Measurements from ENCODE around the gene CRYBB1. TPM values are rescaled to one million over a fixed set of nuclear protein-coding genes. Genes with fewer than 3 reads are reported as not detected.

Gene CRYBB1
- total and polyA plus RNA-seq, 2 of the 13 experiments (the other 11 are each of a cell fraction or from before 2014, with no cell fraction given) = not detected

DNA sequence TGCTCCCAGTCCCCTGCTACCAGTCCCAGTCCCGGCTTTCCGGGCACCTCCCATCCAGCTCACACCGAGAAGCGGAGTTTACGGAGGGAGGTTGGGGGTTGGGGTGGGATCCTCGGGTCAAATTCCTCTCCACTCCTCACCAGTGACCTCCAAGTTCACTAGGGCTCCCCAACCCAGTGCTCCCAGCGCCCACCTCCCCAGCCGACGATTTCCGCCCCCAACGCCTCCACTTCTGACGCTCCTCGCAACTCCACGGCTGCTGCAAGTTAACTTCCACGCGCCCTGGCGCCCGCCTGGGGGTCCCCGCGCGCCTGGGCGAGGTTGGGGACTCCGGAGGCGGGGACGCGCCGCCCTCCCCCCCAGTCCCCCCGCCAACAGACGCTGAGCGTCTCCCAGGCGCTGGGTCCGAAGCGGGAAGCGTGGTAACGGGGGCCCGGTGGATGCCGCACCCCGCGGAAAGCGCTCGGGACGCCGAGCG, 28.4 kb downstream of the CRYBB1 start (continued):
- TF ChIP-seq, protein P1, sequence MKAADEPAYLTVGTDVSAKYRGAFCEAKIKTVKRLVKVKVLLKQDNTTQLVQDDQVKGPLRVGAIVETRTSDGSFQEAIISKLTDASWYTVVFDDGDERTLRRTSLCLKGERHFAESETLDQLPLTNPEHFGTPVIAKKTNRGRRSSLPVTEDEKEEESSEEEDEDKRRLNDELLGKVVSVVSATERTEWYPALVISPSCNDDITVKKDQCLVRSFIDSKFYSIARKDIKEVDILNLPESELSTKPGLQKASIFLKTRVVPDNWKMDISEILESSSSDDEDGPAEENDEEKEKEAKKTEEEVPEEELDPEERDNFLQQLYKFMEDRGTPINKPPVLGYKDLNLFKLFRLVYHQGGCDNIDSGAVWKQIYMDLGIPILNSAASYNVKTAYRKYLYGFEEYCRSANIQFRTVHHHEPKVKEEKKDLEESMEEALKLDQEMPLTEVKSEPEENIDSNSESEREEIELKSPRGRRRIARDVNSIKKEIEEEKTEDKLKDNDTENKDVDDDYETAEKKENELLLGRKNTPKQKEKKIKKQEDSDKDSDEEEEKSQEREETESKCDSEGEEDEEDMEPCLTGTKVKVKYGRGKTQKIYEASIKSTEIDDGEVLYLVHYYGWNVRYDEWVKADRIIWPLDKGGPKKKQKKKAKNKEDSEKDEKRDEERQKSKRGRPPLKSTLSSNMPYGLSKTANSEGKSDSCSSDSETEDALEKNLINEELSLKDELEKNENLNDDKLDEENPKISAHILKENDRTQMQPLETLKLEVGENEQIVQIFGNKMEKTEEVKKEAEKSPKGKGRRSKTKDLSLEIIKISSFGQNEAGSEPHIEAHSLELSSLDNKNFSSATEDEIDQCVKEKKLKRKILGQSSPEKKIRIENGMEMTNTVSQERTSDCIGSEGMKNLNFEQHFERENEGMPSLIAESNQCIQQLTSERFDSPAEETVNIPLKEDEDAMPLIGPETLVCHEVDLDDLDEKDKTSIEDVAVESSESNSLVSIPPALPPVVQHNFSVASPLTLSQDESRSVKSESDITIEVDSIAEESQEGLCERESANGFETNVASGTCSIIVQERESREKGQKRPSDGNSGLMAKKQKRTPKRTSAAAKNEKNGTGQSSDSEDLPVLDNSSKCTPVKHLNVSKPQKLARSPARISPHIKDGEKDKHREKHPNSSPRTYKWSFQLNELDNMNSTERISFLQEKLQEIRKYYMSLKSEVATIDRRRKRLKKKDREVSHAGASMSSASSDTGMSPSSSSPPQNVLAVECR (CRISPR knock-in tag; IDR thresholded peaks at IDR 0.05; ENCODE audit: borderline replicate concordance) = peak; percentile 51; the same call in 1 of the 2 replicates
- TF ChIP-seq SAFB2 (CRISPR knock-in tag; IDR thresholded peaks at IDR 0.05; ENCODE audit: borderline replicate concordance, low read depth) (no peak), ESRRA (CRISPR knock-in tag; IDR thresholded peaks at IDR 0.05; ENCODE audit: low read depth) (no peak), SSRP1 (CRISPR knock-in tag; IDR thresholded peaks at IDR 0.05) (no peak), ZNF333 (CRISPR knock-in tag; IDR thresholded peaks at IDR 0.05; ENCODE audit: borderline replicate concordance) (no peak), CHD2 (IDR thresholded peaks at IDR 0.05; ENCODE audit: low read depth, low read length) (no peak), RFX5 (IDR thresholded peaks at IDR 0.05; ENCODE audit: low read depth, low read length) (no peak), ZNF652 (CRISPR knock-in tag; IDR thresholded peaks at IDR 0.05; ENCODE audit: borderline replicate concordance, low read depth) (no peak), PHF20 (CRISPR knock-in tag; IDR thresholded peaks at IDR 0.05) (no peak), NFYC (CRISPR knock-in tag; IDR thresholded peaks at IDR 0.05) (no peak), NR2F2 (IDR thresholded peaks at IDR 0.05; ENCODE audit: borderline replicate concordance, low read depth) (no peak), HES4 (CRISPR knock-in tag; IDR thresholded peaks at IDR 0.05; ENCODE audit: borderline replicate concordance) (no peak), ZNF44 (CRISPR knock-in tag; IDR thresholded peaks at IDR 0.05) (no peak), ZFP36L2 (CRISPR knock-in tag; IDR thresholded peaks at IDR 0.05) (no peak), MTA1 (CRISPR knock-in tag; IDR thresholded peaks at IDR 0.05; ENCODE audit: borderline replicate concordance) (no peak), NCOA2 (CRISPR knock-in tag; IDR thresholded peaks at IDR 0.05) (no peak), ADNP (CRISPR knock-in tag; IDR thresholded peaks at IDR 0.05) (no peak; the same call in 1 of the 2 replicates), ARNTL (CRISPR knock-in tag; IDR thresholded peaks at IDR 0.05) (no peak), ZNF441 (CRISPR knock-in tag; IDR thresholded peaks at IDR 0.05; ENCODE audit: borderline replicate concordance) (no peak), KDM5A (IDR thresholded peaks at IDR 0.05; ENCODE audit: borderline replicate concordance, low read length) (no peak), ISL2 (CRISPR knock-in tag; IDR thresholded peaks at IDR 0.05) (no peak), ZNF672 (CRISPR knock-in tag; IDR thresholded peaks at IDR 0.05) (no peak), ZNF563 (CRISPR knock-in tag; IDR thresholded peaks at IDR 0.05) (peak; percentile 17; the same call in 1 of the 2 replicates), ZMYM2 (CRISPR knock-in tag; IDR thresholded peaks at IDR 0.05) (no peak), ZKSCAN1 (IDR thresholded peaks at IDR 0.05; ENCODE audit: low read length) (no peak), ZNF75D (CRISPR knock-in tag; IDR thresholded peaks at IDR 0.05; ENCODE audit: borderline replicate concordance) (no peak), RARG (CRISPR knock-in tag; IDR thresholded peaks at IDR 0.05; ENCODE audit: low read depth) (no peak)
- TF ChIP-seq, protein P2, sequence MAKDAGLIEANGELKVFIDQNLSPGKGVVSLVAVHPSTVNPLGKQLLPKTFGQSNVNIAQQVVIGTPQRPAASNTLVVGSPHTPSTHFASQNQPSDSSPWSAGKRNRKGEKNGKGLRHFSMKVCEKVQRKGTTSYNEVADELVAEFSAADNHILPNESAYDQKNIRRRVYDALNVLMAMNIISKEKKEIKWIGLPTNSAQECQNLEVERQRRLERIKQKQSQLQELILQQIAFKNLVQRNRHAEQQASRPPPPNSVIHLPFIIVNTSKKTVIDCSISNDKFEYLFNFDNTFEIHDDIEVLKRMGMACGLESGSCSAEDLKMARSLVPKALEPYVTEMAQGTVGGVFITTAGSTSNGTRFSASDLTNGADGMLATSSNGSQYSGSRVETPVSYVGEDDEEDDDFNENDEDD (CRISPR knock-in tag; IDR thresholded peaks at IDR 0.05; ENCODE audit: borderline replicate concordance) = no peak
- TF ChIP-seq, protein P3, sequence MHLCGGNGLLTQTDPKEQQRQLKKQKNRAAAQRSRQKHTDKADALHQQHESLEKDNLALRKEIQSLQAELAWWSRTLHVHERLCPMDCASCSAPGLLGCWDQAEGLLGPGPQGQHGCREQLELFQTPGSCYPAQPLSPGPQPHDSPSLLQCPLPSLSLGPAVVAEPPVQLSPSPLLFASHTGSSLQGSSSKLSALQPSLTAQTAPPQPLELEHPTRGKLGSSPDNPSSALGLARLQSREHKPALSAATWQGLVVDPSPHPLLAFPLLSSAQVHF (CRISPR knock-in tag; IDR thresholded peaks at IDR 0.05) = no peak
